Measurements from ENCODE around the gene MFN1.

MFN1 gene

GRCh38 chr3:179348325-179349013 lies 960 bp downstream of the MFN1 start:
- no peak for DNase-seq

DNA sequence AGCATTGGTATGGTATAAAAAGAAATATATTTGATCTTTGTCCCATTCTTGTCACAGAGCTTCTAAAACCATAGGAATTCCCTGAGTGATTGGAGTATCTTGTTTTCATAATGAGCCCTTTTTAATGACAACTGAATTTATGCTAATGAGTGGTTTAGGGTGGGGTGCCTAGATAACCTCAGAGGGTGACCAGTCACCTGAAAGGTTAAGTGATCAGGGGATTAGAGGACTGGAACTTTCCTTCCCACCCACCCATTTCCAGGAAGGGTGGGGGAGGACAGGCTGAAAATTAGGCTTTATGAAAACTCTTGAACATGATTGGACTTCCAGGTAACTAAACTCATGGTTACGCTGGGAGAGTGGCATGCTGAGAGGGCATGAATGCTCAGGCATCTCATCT lies 8.5 kb downstream of the MFN1 start:
- DNase-seq, result no peak

- DNase-seq, result no peak
Measured at GRCh38 chr3:179363332-179363731, 15.8 kb downstream of the MFN1 start.

DNA sequence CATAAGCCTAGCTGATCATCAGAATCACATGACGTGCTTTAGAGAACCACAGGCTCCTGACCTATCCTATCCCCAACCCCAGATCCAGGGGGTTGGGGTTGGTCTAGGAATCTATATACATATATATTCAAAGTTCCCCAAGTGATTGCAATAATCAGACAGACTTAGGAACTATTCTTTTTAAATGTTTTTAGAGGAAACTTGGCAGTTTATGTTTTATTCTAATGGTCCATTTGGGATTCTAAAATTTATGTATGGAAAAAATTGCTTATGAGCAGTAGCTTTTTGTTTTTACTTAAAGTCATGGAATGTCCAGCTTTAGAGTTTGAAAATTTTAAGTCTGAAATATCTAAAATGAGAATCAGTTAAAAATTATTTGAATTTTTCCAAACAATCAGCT lies 22.1 kb downstream of the MFN1 start:
- no peak for DNase-seq

- DNase-seq, result no peak
Measured at GRCh38 chr3:179373938-179374337, 26.4 kb downstream of the MFN1 start.

- no peak for DNase-seq
Measured at GRCh38 chr3:179375091-179375999, 27.8 kb downstream of the MFN1 start.

GRCh38 chr3:179376474-179376873 lies 29.0 kb downstream of the MFN1 start:
- DNase-seq, result no peak

GRCh38 chr3:179391906-179392305 lies 44.4 kb downstream of the MFN1 start:
- no peak for DNase-seq

- no peak for DNase-seq
Measured at GRCh38 chr3:179398574-179399231, 51.2 kb downstream of the MFN1 start.

- DNase-seq, result no peak
Measured at GRCh38 chr3:179401561-179401960, 54.1 kb downstream of the MFN1 start.

- DNase-seq, result no peak
Measured at GRCh38 chr3:179402963-179403362, 55.5 kb downstream of the MFN1 start.

DNA sequence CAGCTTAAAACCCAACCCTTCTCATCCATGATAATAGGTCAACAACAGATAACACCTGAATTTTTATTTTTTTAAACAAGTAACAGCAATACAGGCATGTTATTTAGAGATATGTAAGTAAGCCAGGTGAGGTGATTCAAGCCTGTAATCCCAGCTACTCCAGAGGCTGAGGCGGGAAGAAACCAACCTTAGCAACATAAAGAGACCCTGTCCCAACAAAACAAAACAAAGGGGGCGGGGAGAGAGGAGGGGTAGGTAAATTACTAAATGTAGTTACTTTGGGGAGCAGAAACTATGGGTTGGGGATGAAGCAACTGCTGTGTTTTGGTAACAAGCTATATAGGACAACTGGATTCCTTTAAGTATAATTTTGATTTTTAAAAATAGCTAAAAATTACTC lies 56.8 kb downstream of the MFN1 start:
- no peak for DNase-seq

DNA sequence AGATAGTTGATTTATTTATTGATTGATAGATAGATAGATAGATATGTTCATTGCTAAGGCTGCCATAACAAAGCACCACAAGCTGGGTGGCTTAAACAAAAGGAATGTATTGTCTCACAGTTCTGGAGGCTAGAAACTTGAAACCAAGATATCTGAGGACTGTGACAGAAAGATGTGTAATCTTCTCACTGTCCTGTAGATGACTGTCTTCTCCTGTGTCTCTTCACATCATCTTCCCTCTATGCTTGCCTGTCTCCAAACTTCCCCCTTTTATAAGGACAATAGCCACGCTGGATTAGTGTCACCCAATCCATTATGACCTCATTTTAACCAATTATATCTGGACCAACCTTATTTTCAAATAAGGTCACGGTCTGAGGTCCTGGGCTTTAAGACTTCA lies 62.8 kb downstream of the MFN1 start:
- no peak for DNase-seq

DNA sequence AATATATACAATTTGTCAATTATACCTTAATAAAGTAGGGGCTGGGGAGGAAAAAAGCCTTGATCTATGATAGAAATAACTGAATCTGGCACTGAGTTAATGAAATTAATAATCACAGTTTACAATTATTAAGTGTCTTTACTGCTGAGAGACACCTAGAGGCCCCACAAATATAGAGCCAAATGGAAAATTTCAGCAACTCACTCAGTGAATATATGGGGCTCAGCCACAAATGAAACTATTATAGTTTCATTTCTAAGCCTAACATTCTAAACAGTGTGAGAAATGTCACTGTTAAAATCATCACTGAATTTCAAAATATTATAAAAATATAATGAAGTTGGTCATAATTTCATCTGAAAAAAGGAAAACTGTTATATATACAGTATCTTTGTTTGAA lies 63.5 kb downstream of the MFN1 start:
- no peak for DNase-seq

- DNase-seq, result no peak
Measured at GRCh38 chr3:179414804-179415203, 67.3 kb downstream of the MFN1 start.

GRCh38 chr3:179415377-179415776 lies 67.9 kb downstream of the MFN1 start:
- no peak for DNase-seq

- DNase-seq, result no peak
Measured at GRCh38 chr3:179416681-179417080, 69.2 kb downstream of the MFN1 start.

DNA sequence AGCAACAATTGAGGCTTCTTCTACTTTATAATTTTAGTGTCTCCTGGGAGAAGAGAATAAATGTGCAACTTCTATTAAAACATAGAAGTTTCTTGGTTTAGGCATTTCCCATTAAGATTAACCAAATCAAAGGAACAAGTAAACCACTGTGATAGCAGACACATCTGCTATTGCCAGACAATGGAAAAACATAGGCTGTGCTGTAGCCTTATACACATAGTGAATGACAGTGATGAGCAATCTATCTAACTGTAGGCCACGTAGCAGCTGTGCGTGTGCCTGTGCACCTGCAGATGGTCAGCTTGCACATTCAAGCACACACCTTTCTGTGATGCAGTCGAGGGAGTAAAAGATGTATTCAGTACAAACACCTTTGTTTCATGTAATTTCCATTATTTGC lies 71.1 kb downstream of the MFN1 start:
- DNase-seq, result no peak

- no peak for DNase-seq
Measured at GRCh38 chr3:179421500-179421899, 74.0 kb downstream of the MFN1 start.

GRCh38 chr3:179425075-179425474 lies 77.6 kb downstream of the MFN1 start:
- no peak for DNase-seq

GRCh38 chr3:179428876-179429548 lies 81.5 kb downstream of the MFN1 start:
- DNase-seq, result no peak

GRCh38 chr3:179430277-179430870 lies 82.9 kb downstream of the MFN1 start:
- DNase-seq, result no peak

DNA sequence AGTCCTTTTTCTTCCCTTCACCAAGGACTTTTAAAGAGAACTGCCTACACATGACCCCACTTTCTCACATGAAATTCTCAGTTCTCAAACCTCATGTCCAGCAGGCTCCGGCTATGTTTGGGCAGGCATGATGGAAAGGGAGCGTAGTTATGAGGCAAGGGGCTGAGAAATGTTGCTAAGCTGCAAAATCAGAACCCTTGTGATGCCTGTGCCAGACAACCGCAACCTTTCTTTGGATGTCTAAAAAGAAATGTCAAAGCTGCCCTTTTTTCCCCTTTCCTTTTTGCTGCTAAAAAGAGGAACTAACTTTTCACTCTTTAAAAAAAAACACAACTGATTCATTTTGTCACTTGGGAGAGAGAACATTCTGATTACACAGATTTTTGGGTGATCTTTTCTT lies 84.5 kb downstream of the MFN1 start:
- DNase-seq, result no peak
